ENCODE data around the gene NTM.

Gene NTM

GRCh38 chr11:131766637-131767036 is 396.2 kb downstream of the NTM start:
- DNase-seq (ENCODE audit: low read depth, low spot score), result no peak

- no peak for DNase-seq (ENCODE audit: low read depth, low spot score)
These were observed 397.0 kb downstream of the NTM start for GRCh38 chr11:131767421-131767820.

- no peak for DNase-seq (ENCODE audit: low read depth, low spot score)
These were observed 400.4 kb downstream of the NTM start for GRCh38 chr11:131770801-131771200.

GRCh38 chr11:131771471-131771870 is 401.1 kb downstream of the NTM start:
- no peak for DNase-seq (ENCODE audit: low read depth, low spot score)

GRCh38 chr11:131773626-131774025 is 403.2 kb downstream of the NTM start:
- no peak for DNase-seq (ENCODE audit: low read depth, low spot score)

GRCh38 chr11:131776211-131776610 is 405.8 kb downstream of the NTM start:
- DNase-seq (ENCODE audit: low read depth, low spot score), result no peak

- DNase-seq (ENCODE audit: low read depth, low spot score), result no peak
These were observed 415.4 kb downstream of the NTM start for GRCh38 chr11:131785801-131786200.

- DNase-seq (ENCODE audit: low read depth, low spot score), result no peak
These were observed 416.7 kb downstream of the NTM start for GRCh38 chr11:131787119-131787518.

GRCh38 chr11:131790586-131790985 is 420.2 kb downstream of the NTM start:
- DNase-seq (ENCODE audit: low read depth, low spot score), result no peak

GRCh38 chr11:131792243-131792642 is 421.8 kb downstream of the NTM start:
- DNase-seq (ENCODE audit: low read depth, low spot score), result no peak

GRCh38 chr11:131796089-131796488 is 425.7 kb downstream of the NTM start:
- DNase-seq (ENCODE audit: low read depth, low spot score), result no peak

- no peak for DNase-seq (ENCODE audit: low read depth, low spot score)
These were observed 426.1 kb downstream of the NTM start for GRCh38 chr11:131796541-131796940.

GRCh38 chr11:131800452-131800851 is 430.0 kb downstream of the NTM start:
- no peak for DNase-seq (ENCODE audit: low read depth, low spot score)

GRCh38 chr11:131802440-131803115 is 432.2 kb downstream of the NTM start:
- DNase-seq (ENCODE audit: low read depth, low spot score), result no peak

- no peak for DNase-seq (ENCODE audit: low read depth, low spot score)
These were observed 437.5 kb downstream of the NTM start for GRCh38 chr11:131807876-131808275.

GRCh38 chr11:131808470-131808869 is 438.1 kb downstream of the NTM start:
- DNase-seq (ENCODE audit: low read depth, low spot score), result no peak

GRCh38 chr11:131809203-131809918 is 438.9 kb downstream of the NTM start:
- no peak for DNase-seq (ENCODE audit: low read depth, low spot score)

GRCh38 chr11:131810541-131810940 is 440.1 kb downstream of the NTM start:
- no peak for DNase-seq (ENCODE audit: low read depth, low spot score)

GRCh38 chr11:131811383-131811782 is 441.0 kb downstream of the NTM start:
- no peak for DNase-seq (ENCODE audit: low read depth, low spot score)

- no peak for DNase-seq (ENCODE audit: low read depth, low spot score)
These were observed 443.7 kb downstream of the NTM start for GRCh38 chr11:131814108-131814507.

- no peak for DNase-seq (ENCODE audit: low read depth, low spot score)
These were observed 445.2 kb downstream of the NTM start for GRCh38 chr11:131815590-131815989.

GRCh38 chr11:131816051-131816450 is 445.6 kb downstream of the NTM start:
- no peak for DNase-seq (ENCODE audit: low read depth, low spot score)

GRCh38 chr11:131817687-131818188 is 447.3 kb downstream of the NTM start:
- no peak for DNase-seq (ENCODE audit: low read depth, low spot score)
